ENCODE data around the gene ARL2. TPM values are rescaled to one million over a fixed set of nuclear protein-coding genes. Genes with fewer than 3 reads are reported as not detected.

The ARL2 gene
- total and polyA plus RNA-seq, 10 donors, result 44.5 to 110 (median 58.9) TPM

- TF ChIP-seq CTCF (IDR thresholded peaks at IDR 0.05 in 8 of 11, conservative IDR thresholded peaks at IDR 0.05 in 3 of 11) (peak; percentile 9 to 77 (median 60)), POLR2AphosphoS5 (IDR thresholded peaks at IDR 0.05) (peak; percentile 71 to 92 (median 80)), POLR2A (IDR thresholded peaks at IDR 0.05) (peak in 1 of 3 donors; percentile 83)
- intact Hi-C loops (cut with DNase I; ENCODE audit: low total_unique reads), result loop anchor here (10.0 kb wide), 1 partner anchor 62 kb away; the partner anchor contains the start of gene GPHA2
Observed at GRCh38 chr11:64996710-64997380, 17.1 kb upstream of the ARL2 start, which contains the start of gene BATF2. TSS of gene BATF2 (minus strand) at chr11:64996971. CDS start at chr11:64996914, 57 bp downstream.

GRCh38 chr11:64998141-64998540 is 15.8 kb upstream of the ARL2 start:
- Histone ChIP-seq H3K27ac (peak overlapping the region in 2 of 8 donors; percentile 36 to 87), H3K9me3 (no peaks in the 10 kb centered on the region), H3K4me3 (no peak overlapping the region), H3K36me3 (peaks cover 0 to 18% (median 0%) of the 10 kb centered on the region in 6 donors), H3K4me1 (peaks cover 16 to 75% (median 38%) of the 10 kb centered on the region in 6 donors), H3K27me3 (replicated peaks in 1 of 7) (no peaks in the 10 kb centered on the region)
- TF ChIP-seq POLR2A (IDR thresholded peaks at IDR 0.05), result no peak
- no peak for TF ChIP-seq CTCF (IDR thresholded peaks at IDR 0.05 in 8 of 11, conservative IDR thresholded peaks at IDR 0.05 in 3 of 11)
- no peak for TF ChIP-seq POLR2AphosphoS5 (IDR thresholded peaks at IDR 0.05)
- 56 to 100% (median 87%) methylated on average over 1 of the region's 1 CpG for WGBS, 5 donors
- DNase-seq, result no peak
- intact Hi-C loops (cut with DNase I; ENCODE audit: low total_unique reads), result loop anchor here (10.0 kb wide), 1 partner anchor 63 kb away; the partner anchor contains the start of gene GPHA2

More at GRCh38 chr11:64996710-64997380, 17.1 kb upstream of the ARL2 start, which contains the start of gene BATF2:
- Histone ChIP-seq H3K36me3 (peaks cover 0 to 31% (median 1%) of the 10 kb centered on the region in 6 donors), H3K27me3 (replicated peaks in 1 of 7) (no peaks in the 10 kb centered on the region), H3K4me1 (peaks cover 16 to 81% (median 45%) of the 10 kb centered on the region in 6 donors), H3K27ac (peak within 1 kb of the TSS; percentile 65 to 87 (median 80)), H3K4me3 (peak within 1 kb of the TSS; percentile 43 to 77 (median 57)), H3K9me3 (no peaks in the 10 kb centered on the region)
- peak; percentile 91 for DNase-seq
- 14 to 21% (median 16%) methylated on average over 9 of the region's 9 CpGs for WGBS, 5 donors

GRCh38 chr11:64998690-64999431 is 15.1 kb upstream of the ARL2 start:
- DNase-seq, result no peak
- peaks cover 0 to 10% (median 0%) of the 10 kb centered on the region in 6 donors for H3K36me3 ChIP-seq
- no peaks in the 10 kb centered on the region for H3K27me3 ChIP-seq (replicated peaks in 1 of 7)
- H3K27ac ChIP-seq, result peak overlapping the region in 2 of 8 donors; percentile 36 to 87
- no peak overlapping the region for H3K4me3 ChIP-seq
- TF ChIP-seq POLR2A (IDR thresholded peaks at IDR 0.05) (no peak), POLR2AphosphoS5 (IDR thresholded peaks at IDR 0.05) (no peak), CTCF (IDR thresholded peaks at IDR 0.05 in 8 of 11, conservative IDR thresholded peaks at IDR 0.05 in 3 of 11) (no peak)
- no peaks in the 10 kb centered on the region for H3K9me3 ChIP-seq
- intact Hi-C loops (cut with DNase I; ENCODE audit: low total_unique reads), result loop anchor here (10.0 kb wide), 1 partner anchor 64 kb away; the partner anchor contains the start of gene GPHA2
- WGBS, 5 donors, result 65 to 74% (median 71%) methylated on average over 8 to 9 of the region's 9 CpGs
- H3K4me1 ChIP-seq, result peaks cover 16 to 68% (median 32%) of the 10 kb centered on the region in 6 donors
